Activated CD4-positive, alpha-beta T cell treated with anti-CD3 and anti-CD28 coated beads, Interleukin-2, amount 10 ng/mL, durations not matched to agents 7 days and 5 days (primary cell): ENCODE data around the gene HSD17B2. TPM values are rescaled to one million over a fixed set of nuclear protein-coding genes. Genes with fewer than 3 reads are reported as not detected.
"Not testable (repeated sequence)": the region's sequence is repeated elsewhere in the genome, so short reads cannot be mapped to it uniquely, and the experiment has no call there.

Experiments used
- CTCF ChIA-PET: fragments of 350-600 bp; sonication (Branson Sonifier 250); formaldehyde crosslinking; loops from one replicate; lab custom pipeline; 2021; ENCODE audit warnings: antibody characterized with exemption; lab: Charles Lee
- POLR2A ChIA-PET: fragments of 350-600 bp; sonication (Branson Sonifier 250); formaldehyde crosslinking; loops from one replicate; lab custom pipeline; 2021; ENCODE audit warnings: antibody characterized with exemption; lab: Charles Lee
- DNase-seq: peaks from one replicate; pipeline ENCODE4 v3.0.0-alpha.2; 2020
- H3K27ac Mint-ChIP-seq: one replicate; pipeline ENCODE4 v1.8.0; 2021; ENCODE audit warnings: mild to moderate bottlenecking, moderate library complexity, mixed read lengths
- H3K27me3 Mint-ChIP-seq: one replicate; pipeline ENCODE4 v1.8.0; 2021; ENCODE audit warnings: mixed read lengths
- H3K36me3 Mint-ChIP-seq: one replicate; pipeline ENCODE4 v1.8.0; 2021; ENCODE audit warnings: low read depth, mixed read lengths
- H3K4me1 Mint-ChIP-seq: one replicate; pipeline ENCODE4 v1.8.0; 2021; ENCODE audit warnings: mixed read lengths
- H3K4me3 Mint-ChIP-seq: one replicate; pipeline ENCODE4 v1.8.0; 2021; ENCODE audit warnings: mild to moderate bottlenecking, moderate library complexity, mixed read lengths
- H3K9me3 Mint-ChIP-seq: one replicate; pipeline ENCODE4 v1.8.0; 2021; ENCODE audit warnings: mixed read lengths
- total RNA-seq, 2 experiments: library from RNA; stranded (reverse); gene quantifications; one replicate each; pipeline ENCODE4 v1.2.3, GENCODE V29; 2021

Gene HSD17B2
- total RNA-seq, 2 experiments from 2014 or later = not detected

- Mint-ChIP-seq H3K36me3 (no peaks in the 10 kb centered on the region), H3K27ac (no peak overlapping the region), H3K4me1 (no peaks in the 10 kb centered on the region), H3K27me3 (peaks cover 2% of the 10 kb centered on the region), H3K4me3 (no peak overlapping the region), H3K9me3 (no peaks in the 10 kb centered on the region)
- ChIA-PET POLR2A (no interaction called here), CTCF (no interaction called here)
- DNase-seq = no peak
Observed at GRCh38 chr16:82108100-82108499, 73.0 kb downstream of the HSD17B2 start.

DNA sequence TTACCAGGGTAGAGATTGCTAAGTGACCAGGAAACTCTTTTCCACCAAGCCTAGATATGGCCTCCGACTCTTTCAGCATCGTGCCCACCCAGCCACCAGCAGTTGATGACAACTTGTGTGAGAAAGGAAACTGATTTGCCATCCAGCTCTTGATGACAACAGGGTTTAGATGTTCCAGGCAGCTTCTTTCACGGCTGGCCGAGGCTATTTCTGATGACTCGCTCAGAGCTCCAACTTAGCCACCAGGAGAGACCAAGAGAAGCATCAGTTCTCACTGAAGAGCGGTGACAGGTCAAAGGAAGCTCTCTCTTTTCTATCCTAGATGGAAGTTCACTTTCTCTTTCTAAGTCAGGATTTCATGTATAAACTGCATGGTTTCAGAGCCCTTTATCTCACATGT lies 73.7 kb downstream of the HSD17B2 start:
- Mint-ChIP-seq H3K4me3 (no peak overlapping the region), H3K9me3 (no peaks in the 10 kb centered on the region), H3K27ac (no peak overlapping the region), H3K36me3 (no peaks in the 10 kb centered on the region), H3K27me3 (peaks cover 2% of the 10 kb centered on the region), H3K4me1 (no peaks in the 10 kb centered on the region)
- DNase-seq = no peak
- ChIA-PET POLR2A (no interaction called here), CTCF (no interaction called here)

- POLR2A ChIA-PET, H3K27ac Mint-ChIP-seq, H3K9me3 Mint-ChIP-seq, H3K4me3 Mint-ChIP-seq, H3K36me3 Mint-ChIP-seq, CTCF ChIA-PET, DNase-seq, H3K4me1 Mint-ChIP-seq, H3K27me3 Mint-ChIP-seq: not testable (repeated sequence)
Observed at GRCh38 chr16:82109266-82109665, 74.2 kb downstream of the HSD17B2 start.

DNA sequence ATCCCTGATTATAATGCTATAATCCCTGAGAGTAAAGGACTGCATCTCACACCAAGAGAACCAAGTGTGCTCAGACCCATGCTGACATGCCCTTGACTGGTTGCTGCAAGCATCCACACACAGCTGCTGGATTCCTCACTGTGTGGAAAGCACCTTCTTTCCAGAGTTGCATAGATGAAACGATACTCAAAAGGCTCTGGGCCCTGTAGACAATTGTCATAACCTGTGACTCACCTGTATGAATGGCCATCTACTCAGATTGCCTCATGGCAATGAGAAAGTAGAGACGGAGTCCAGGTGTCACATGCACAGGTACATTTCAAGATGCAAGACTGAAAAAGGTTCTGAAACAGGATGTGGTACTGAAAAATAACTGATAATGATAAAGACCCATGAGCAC lies 76.9 kb downstream of the HSD17B2 start:
- no peak for DNase-seq
- Mint-ChIP-seq H3K9me3 (no peaks in the 10 kb centered on the region), H3K36me3 (no peaks in the 10 kb centered on the region), H3K4me3 (no peak overlapping the region), H3K27ac (no peak overlapping the region), H3K27me3 (no peaks in the 10 kb centered on the region), H3K4me1 (no peaks in the 10 kb centered on the region)
- ChIA-PET CTCF (no interaction called here), POLR2A (no interaction called here)

DNA sequence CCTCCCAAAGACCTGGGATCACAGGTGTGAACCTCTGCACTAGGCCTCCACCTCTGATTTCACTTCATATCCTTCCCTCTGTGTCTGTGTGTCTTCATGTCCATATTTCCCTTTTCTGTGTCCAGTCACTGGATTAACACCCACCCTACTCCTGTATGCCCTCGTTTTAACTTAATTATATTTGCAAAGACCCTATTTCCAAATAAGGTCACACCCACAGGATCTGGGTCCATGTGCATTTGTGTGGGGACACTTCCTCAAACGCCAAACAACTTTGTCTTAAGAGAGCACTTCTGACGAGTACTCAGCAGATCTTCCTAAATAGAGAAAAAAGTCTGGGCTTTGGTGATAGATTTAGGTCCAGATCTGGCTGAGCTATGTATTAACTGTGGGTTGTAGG lies 78.7 kb downstream of the HSD17B2 start:
- Mint-ChIP-seq H3K36me3 (no peaks in the 10 kb centered on the region), H3K27ac (no peak overlapping the region), H3K4me1 (no peaks in the 10 kb centered on the region), H3K27me3 (no peaks in the 10 kb centered on the region), H3K4me3 (no peak overlapping the region), H3K9me3 (no peaks in the 10 kb centered on the region)
- CTCF ChIA-PET = no interaction called here
- DNase-seq = no peak
- POLR2A ChIA-PET = no interaction called here

- Mint-ChIP-seq H3K36me3 (no peaks in the 10 kb centered on the region), H3K4me1 (no peaks in the 10 kb centered on the region), H3K4me3 (no peak overlapping the region), H3K27ac (no peak overlapping the region), H3K9me3 (no peaks in the 10 kb centered on the region), H3K27me3 (no peaks in the 10 kb centered on the region)
- ChIA-PET CTCF (no interaction called here), POLR2A (no interaction called here)
- no peak for DNase-seq
Observed at GRCh38 chr16:82116535-82116934, 81.5 kb downstream of the HSD17B2 start.

GRCh38 chr16:82118749-82119148 lies 83.7 kb downstream of the HSD17B2 start:
- Mint-ChIP-seq H3K36me3 (no peaks in the 10 kb centered on the region), H3K4me3 (no peak overlapping the region), H3K9me3 (no peaks in the 10 kb centered on the region), H3K27me3 (peaks cover 3% of the 10 kb centered on the region), H3K4me1 (no peaks in the 10 kb centered on the region), H3K27ac (no peak overlapping the region)
- POLR2A ChIA-PET = no interaction called here
- CTCF ChIA-PET = no interaction called here
- no peak for DNase-seq

DNA sequence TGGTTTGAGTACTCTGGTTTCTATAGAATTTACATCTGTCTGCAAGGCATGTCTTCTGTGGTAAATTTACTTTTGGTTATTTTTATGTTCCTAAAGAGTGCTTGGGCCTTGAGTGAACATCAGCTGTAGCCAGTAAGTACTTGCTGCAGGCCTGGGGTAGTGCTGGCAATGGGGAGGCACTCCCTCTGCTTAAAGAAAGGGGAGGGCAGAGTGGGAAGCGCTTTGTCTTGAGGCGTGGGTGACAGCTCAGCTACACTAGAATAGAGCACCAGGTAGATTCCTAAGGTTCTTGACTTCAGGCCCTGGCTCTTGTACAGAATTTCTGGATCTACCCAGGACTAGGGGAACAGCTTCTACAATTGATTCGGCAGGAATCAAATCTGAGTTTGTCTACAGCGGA lies 84.4 kb downstream of the HSD17B2 start:
- H3K4me1 Mint-ChIP-seq = no peaks in the 10 kb centered on the region
- no peak overlapping the region for H3K4me3 Mint-ChIP-seq
- H3K36me3 Mint-ChIP-seq = no peaks in the 10 kb centered on the region

GRCh38 chr16:82124651-82125050 lies 89.6 kb downstream of the HSD17B2 start:
- Mint-ChIP-seq H3K9me3 (no peaks in the 10 kb centered on the region), H3K4me1 (no peaks in the 10 kb centered on the region), H3K27me3 (peaks cover 18% of the 10 kb centered on the region), H3K27ac (no peak overlapping the region), H3K36me3 (no peaks in the 10 kb centered on the region), H3K4me3 (no peak overlapping the region)
- ChIA-PET POLR2A (no interaction called here), CTCF (no interaction called here)
- DNase-seq = no peak

More for the DNA sequence above, 84.4 kb downstream of the HSD17B2 start:
- H3K27me3 Mint-ChIP-seq = peaks cover 6% of the 10 kb centered on the region
- H3K9me3 Mint-ChIP-seq = no peaks in the 10 kb centered on the region
- POLR2A ChIA-PET = no interaction called here
- CTCF ChIA-PET = no interaction called here
- DNase-seq = no peak
- H3K27ac Mint-ChIP-seq = no peak overlapping the region

DNA sequence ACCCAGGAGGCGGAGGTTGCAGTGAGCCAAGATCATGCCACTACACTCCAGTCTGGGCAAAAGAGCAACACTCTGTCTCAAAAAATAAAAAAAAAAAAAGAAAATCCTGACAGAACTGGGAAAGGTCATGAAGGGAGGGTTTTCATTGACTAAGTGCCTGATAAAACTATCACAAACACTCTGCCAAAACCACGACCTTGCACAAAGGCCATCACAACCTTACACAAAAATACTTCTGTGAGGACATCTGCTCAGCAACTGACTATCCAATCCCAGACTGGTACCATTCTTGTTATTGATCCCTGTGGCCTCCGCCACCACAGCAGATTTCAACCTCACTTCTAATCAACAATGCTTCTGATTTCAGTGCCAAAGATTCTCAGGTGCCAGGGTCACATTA lies 94.8 kb downstream of the HSD17B2 start:
- no peak overlapping the region for H3K4me3 Mint-ChIP-seq
- POLR2A ChIA-PET = no interaction called here
- H3K27ac Mint-ChIP-seq = no peak overlapping the region

DNA sequence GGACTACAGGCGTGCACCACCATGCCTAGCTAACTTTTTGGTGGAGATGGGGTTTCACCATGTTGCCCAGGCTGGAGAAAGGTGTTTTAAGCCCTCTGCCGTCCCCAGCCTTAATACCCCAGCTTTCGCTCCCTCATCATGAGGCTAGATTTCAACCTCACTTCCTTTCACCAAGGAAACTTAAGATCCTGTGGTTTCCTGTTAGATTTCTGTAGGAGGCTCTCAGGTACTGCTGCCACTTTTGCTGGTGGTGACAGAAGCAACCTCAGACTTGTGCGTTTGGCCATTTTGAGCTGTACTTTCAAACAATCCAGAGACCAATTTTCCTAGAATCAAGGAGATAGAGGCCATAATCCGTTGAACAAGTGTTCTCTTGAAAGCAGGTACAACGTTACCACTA lies 98.7 kb downstream of the HSD17B2 start:
- ChIA-PET CTCF (interaction anchor here (0.7 to 0.9 kb wide), 2 partner anchors 33 to 63 kb away, joined by 3 to 5 read pairs; no protein-coding TSS in a partner anchor), POLR2A (no interaction called here)
- Mint-ChIP-seq H3K4me3 (peak overlapping the region; percentile 13), H3K27me3 (no peaks in the 10 kb centered on the region), H3K27ac (peak overlapping the region; percentile 79), H3K9me3 (peaks cover 1% of the 10 kb centered on the region), H3K36me3 (peaks cover 10% of the 10 kb centered on the region), H3K4me1 (peaks cover 25% of the 10 kb centered on the region)
- peak; percentile 31 for DNase-seq

More for the DNA sequence above, 94.8 kb downstream of the HSD17B2 start:
- Mint-ChIP-seq H3K9me3 (no peaks in the 10 kb centered on the region), H3K27me3 (peaks cover 9% of the 10 kb centered on the region), H3K36me3 (no peaks in the 10 kb centered on the region), H3K4me1 (peaks cover 20% of the 10 kb centered on the region)
- no peak for DNase-seq
- CTCF ChIA-PET = no interaction called here

DNA sequence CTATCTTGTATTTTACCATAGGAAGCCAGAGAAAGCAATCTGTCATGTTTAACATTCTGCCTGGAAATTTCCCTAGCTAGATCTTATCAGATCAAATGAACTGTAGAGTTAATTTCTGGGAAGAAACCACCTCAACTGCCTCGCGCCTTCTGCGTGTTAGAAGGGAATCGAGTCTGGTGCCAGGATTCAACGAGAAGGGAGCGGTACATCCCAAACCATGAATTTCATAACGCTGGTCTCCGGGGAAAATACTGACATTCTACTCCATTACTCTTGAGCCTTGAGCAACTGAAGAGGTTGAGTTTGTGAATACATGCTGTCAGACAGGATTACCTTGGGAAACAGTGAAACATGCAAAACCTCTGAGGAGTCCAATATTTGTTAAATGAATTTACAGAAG lies 99.8 kb downstream of the HSD17B2 start:
- DNase-seq = no peak
- Mint-ChIP-seq H3K27ac (no peak overlapping the region), H3K9me3 (peaks cover 4% of the 10 kb centered on the region), H3K36me3 (peaks cover 13% of the 10 kb centered on the region), H3K4me3 (no peak overlapping the region), H3K4me1 (peaks cover 28% of the 10 kb centered on the region), H3K27me3 (no peaks in the 10 kb centered on the region)
- ChIA-PET POLR2A (no interaction called here), CTCF (no interaction called here)

GRCh38 chr16:82135844-82136243 lies 100.8 kb downstream of the HSD17B2 start:
- CTCF ChIA-PET = no interaction called here
- POLR2A ChIA-PET = no interaction called here
- peaks cover 16% of the 10 kb centered on the region for H3K36me3 Mint-ChIP-seq
- H3K27me3 Mint-ChIP-seq = no peaks in the 10 kb centered on the region
- H3K9me3 Mint-ChIP-seq = peaks cover 4% of the 10 kb centered on the region
- H3K27ac Mint-ChIP-seq = no peak overlapping the region
- no peak for DNase-seq
- no peak overlapping the region for H3K4me3 Mint-ChIP-seq
- peaks cover 28% of the 10 kb centered on the region for H3K4me1 Mint-ChIP-seq

GRCh38 chr16:82136956-82137821 lies 102.1 kb downstream of the HSD17B2 start:
- Mint-ChIP-seq H3K4me3 (no peak overlapping the region), H3K4me1 (peaks cover 28% of the 10 kb centered on the region), H3K36me3 (peaks cover 20% of the 10 kb centered on the region), H3K27ac (no peak overlapping the region), H3K27me3 (no peaks in the 10 kb centered on the region), H3K9me3 (peaks cover 4% of the 10 kb centered on the region)
- ChIA-PET CTCF (no interaction called here), POLR2A (no interaction called here)
- DNase-seq = no peak
